ENCODE results near the gene NDEL1. TPM values are rescaled to one million over a fixed set of nuclear protein-coding genes. Genes with fewer than 3 reads are reported as not detected.
"Not testable (repeated sequence)": the region's sequence is repeated elsewhere in the genome, so short reads cannot be mapped to it uniquely, and the experiment has no call there.

NDEL1 gene
- total RNA-seq = 10 to 100 TPM; 58.8 to 59.0 TPM

- peak; percentile 99 for DNase-seq
- ATAC-seq = peak; percentile 98
- Mint-ChIP-seq H3K27me3 (no peaks in the 10 kb centered on the region), H3K9me3 (ENCODE audit: low read depth) (no peaks in the 10 kb centered on the region), H3K4me1 (peaks cover 24% of the 10 kb centered on the region), H3K36me3 (peaks cover 11% of the 10 kb centered on the region), H3K4me3 (peak within 1 kb of the TSS; percentile 98), H3K27ac (peak within 1 kb of the TSS; percentile 97)
- CTCF ChIA-PET = interaction anchor here (0.9 to 2.7 kb wide), 5 partner anchors 18 to 350 kb away, joined by 3 to 12 read pairs (median 3); no protein-coding TSS in a partner anchor
Measured at GRCh38 chr17:8435245-8436168, at the start of gene NDEL1. Gene NDEL1, plus strand, starts transcription at chr17:8435884. Its CDS starts 8,388 bp downstream, at chr17:8444272.

DNA sequence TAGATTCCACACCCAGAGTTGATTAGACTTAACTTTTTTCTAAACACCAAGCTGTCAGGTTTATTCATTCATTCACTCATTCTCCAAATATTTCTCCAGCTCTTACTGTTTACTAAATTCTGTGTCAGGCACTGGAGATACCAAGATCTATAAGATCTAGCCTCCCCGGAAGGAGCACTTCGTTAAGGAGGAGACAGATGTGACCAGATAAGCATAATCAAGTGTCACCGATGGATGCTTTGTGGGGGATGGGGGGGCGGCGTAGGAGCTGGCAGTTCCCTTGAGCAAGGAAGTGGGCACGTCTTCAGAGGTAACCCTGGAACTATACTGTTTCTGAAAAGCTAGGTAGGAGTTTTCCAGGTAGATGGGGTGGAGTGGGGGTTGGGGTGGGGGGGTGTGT is 48.8 kb upstream of the NDEL1 start:
- Mint-ChIP-seq H3K9me3 (ENCODE audit: low read depth) (no peaks in the 10 kb centered on the region), H3K36me3 (peaks cover 11% of the 10 kb centered on the region), H3K4me3 (no peak overlapping the region), H3K4me1 (peaks cover 40% of the 10 kb centered on the region), H3K27ac (no peak overlapping the region), H3K27me3 (no peaks in the 10 kb centered on the region)
- no peak for ATAC-seq
- no peak for DNase-seq
- CTCF ChIA-PET = interaction anchor here (0.7 to 1.9 kb wide), 6 partner anchors 10 to 570 kb away, joined by 3 to 10 read pairs (median 4); partner anchors contain the start of gene KRABD2

GRCh38 chr17:8387914-8388651 is 47.6 kb upstream of the NDEL1 start:
- H3K27me3 Mint-ChIP-seq = no peaks in the 10 kb centered on the region
- CTCF ChIA-PET = interaction anchor here (1.4 to 1.6 kb wide), 3 partner anchors 11 to 360 kb away, joined by 4 to 5 read pairs (median 5); partner anchors contain the start of gene KRABD2
- peak; percentile 56 for DNase-seq
- no peak for ATAC-seq
- no peak overlapping the region for H3K4me3 Mint-ChIP-seq
- H3K4me1 Mint-ChIP-seq = peaks cover 32% of the 10 kb centered on the region
- H3K27ac Mint-ChIP-seq = peak overlapping the region; percentile 44
- H3K36me3 Mint-ChIP-seq = peaks cover under 1% of the 10 kb centered on the region
- no peaks in the 10 kb centered on the region for H3K9me3 Mint-ChIP-seq (ENCODE audit: low read depth)

GRCh38 chr17:8391711-8392110 is 44.0 kb upstream of the NDEL1 start:
- H3K27ac Mint-ChIP-seq = no peak overlapping the region
- H3K4me3 Mint-ChIP-seq = no peak overlapping the region
- CTCF ChIA-PET = interaction anchor here (0.8 to 4.7 kb wide), 2 partner anchors 9 to 18 kb away, joined by 3 to 41 read pairs; partner anchors contain the start of gene RPL26
- no peak for ATAC-seq
- peaks cover 2% of the 10 kb centered on the region for H3K36me3 Mint-ChIP-seq
- H3K4me1 Mint-ChIP-seq = peaks cover 25% of the 10 kb centered on the region
- H3K27me3 Mint-ChIP-seq = peaks cover 13% of the 10 kb centered on the region
- no peaks in the 10 kb centered on the region for H3K9me3 Mint-ChIP-seq (ENCODE audit: low read depth)
- no peak for DNase-seq

DNA sequence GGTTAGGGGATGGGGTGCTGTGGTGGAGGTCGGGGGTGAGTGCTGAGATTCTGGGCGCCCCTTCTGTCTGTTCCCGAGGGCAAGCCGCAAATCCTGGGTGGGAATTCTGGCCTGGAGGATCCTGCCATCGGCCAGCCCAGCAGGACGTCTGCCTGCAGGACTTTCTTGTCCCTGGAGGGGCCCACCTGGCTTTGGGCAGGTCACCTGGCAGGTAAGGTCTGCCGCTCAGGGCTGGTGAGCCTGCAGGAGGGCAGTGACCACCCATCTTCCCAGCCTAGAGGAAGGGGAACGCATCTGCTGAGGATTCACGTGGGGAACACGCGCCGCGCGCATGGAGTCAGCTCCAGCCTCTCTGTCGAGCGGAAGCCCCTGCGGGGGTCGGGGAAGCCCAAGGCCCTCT is 43.4 kb upstream of the NDEL1 start:
- Mint-ChIP-seq H3K27ac (no peak overlapping the region), H3K9me3 (ENCODE audit: low read depth) (no peaks in the 10 kb centered on the region), H3K36me3 (peaks cover 2% of the 10 kb centered on the region), H3K4me1 (peaks cover 23% of the 10 kb centered on the region), H3K4me3 (no peak overlapping the region), H3K27me3 (peaks cover 13% of the 10 kb centered on the region)
- no peak for ATAC-seq
- CTCF ChIA-PET = interaction anchor here (4.7 kb wide), 1 partner anchor 9 kb away, joined by 41 read pairs; the partner anchor contains the start of gene RPL26
- DNase-seq = no peak

GRCh38 chr17:8392674-8393469 is 42.8 kb upstream of the NDEL1 start:
- DNase-seq (no peak), ATAC-seq (no peak)
- H3K27ac Mint-ChIP-seq = peak overlapping the region; percentile 94
- CTCF ChIA-PET = interaction anchor here (0.6 to 4.7 kb wide), 3 partner anchors 10 to 600 kb away, joined by 3 to 41 read pairs (median 4); partner anchors contain the start of gene RPL26
- peaks cover 18% of the 10 kb centered on the region for H3K27me3 Mint-ChIP-seq
- peaks cover 19% of the 10 kb centered on the region for H3K4me1 Mint-ChIP-seq
- H3K4me3 Mint-ChIP-seq = no peak overlapping the region
- no peaks in the 10 kb centered on the region for H3K9me3 Mint-ChIP-seq (ENCODE audit: low read depth)
- H3K36me3 Mint-ChIP-seq = peaks cover 2% of the 10 kb centered on the region

DNA sequence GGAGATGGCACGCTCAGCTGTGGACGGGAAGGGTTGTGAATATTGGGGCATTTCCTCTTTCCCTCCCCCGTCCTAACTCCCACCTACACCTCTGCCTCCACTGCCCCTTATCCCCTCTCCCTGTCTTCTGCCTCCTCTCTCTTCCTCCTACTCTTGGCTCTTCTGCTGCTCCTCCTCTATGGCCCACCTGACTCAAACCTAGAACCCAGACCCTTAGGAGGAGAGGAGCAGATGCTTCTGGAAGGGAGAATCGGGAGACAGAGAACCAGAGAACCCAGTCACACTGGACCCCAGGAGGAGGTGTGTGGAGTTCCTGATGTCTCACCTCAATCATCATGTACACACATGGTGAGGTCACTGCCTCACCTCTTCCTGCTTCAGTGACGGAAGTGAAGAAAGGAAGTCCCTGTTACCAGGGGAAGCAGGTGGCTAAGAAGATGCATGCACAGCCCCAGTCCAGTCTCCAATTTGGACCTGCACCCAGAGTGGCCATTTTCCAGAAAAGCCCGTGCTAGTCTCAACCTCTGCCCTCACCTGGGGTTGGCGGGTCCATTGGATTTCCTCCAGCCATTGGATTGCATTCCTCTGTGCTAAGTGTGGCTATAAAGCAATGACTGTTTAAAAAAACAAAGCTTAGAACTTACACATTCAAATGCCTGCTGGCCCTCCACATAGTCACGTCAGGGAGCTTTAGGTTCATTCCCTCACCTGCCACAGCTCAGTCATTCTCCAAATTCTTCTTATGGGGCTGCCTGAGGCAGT is 42.0 kb upstream of the NDEL1 start:
- no peaks in the 10 kb centered on the region for H3K9me3 Mint-ChIP-seq (ENCODE audit: low read depth)
- H3K4me1 Mint-ChIP-seq = peaks cover 12% of the 10 kb centered on the region
- CTCF ChIA-PET = interaction anchor here (0.7 to 4.7 kb wide), 5 partner anchors 11 to 352 kb away, joined by 3 to 41 read pairs (median 4); partner anchors contain the start of genes KRABD2 and RPL26
- peaks cover 24% of the 10 kb centered on the region for H3K27me3 Mint-ChIP-seq
- peak overlapping the region; percentile 94 for H3K27ac Mint-ChIP-seq
- H3K4me3 Mint-ChIP-seq = no peak overlapping the region
- ATAC-seq (peak; percentile 94), DNase-seq (peak; percentile 80)
- H3K36me3 Mint-ChIP-seq = peaks cover 2% of the 10 kb centered on the region

- H3K27ac Mint-ChIP-seq; H3K4me3 Mint-ChIP-seq; ATAC-seq; DNase-seq; H3K9me3 Mint-ChIP-seq (ENCODE audit: low read depth); H3K36me3 Mint-ChIP-seq: not testable (repeated sequence)
- peaks cover 12% of the 10 kb centered on the region for H3K4me1 Mint-ChIP-seq
- peaks cover 26% of the 10 kb centered on the region for H3K27me3 Mint-ChIP-seq
- CTCF ChIA-PET = interaction anchor here (0.7 to 4.7 kb wide), 4 partner anchors 12 to 351 kb away, joined by 3 to 41 read pairs (median 8); partner anchors contain the start of genes KRABD2 and RPL26
Measured at GRCh38 chr17:8394497-8394896, 41.2 kb upstream of the NDEL1 start.

DNA sequence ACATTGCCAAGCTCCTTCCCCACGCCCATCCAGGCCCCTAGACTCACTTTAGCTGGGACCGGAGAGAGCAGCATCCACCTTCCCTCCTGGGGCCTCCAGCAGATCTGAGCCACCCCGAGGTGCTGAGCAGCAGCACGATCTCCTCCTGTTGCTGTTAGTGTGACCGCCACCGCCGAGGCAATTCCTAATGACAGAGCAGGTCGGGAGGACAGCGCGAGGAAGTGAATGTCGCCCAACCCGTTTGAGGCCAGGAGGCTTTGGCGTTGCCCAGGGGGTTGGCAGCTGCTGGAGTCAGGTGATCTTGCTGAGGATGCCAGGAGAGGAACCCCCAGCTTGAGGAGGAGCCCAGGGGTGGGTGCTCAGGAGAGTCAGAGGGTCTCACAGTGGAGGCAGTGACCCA is 38.0 kb upstream of the NDEL1 start, which contains the start of gene RNF222:
Gene RNF222, minus strand, starts transcription at position 192 of the 400 bp plus-strand sequence. CDS start 4,366 bp downstream, outside the sequence.
- CTCF ChIA-PET = interaction anchor here (0.7 to 1.1 kb wide), 2 partner anchors 12 to 14 kb away, joined by 3 read pairs; no protein-coding TSS in a partner anchor
- Mint-ChIP-seq H3K27me3 (peaks cover 43% of the 10 kb centered on the region), H3K36me3 (peaks cover 2% of the 10 kb centered on the region), H3K9me3 (ENCODE audit: low read depth) (no peaks in the 10 kb centered on the region), H3K27ac (no peak within 1 kb of the TSS), H3K4me3 (no peak within 1 kb of the TSS), H3K4me1 (peaks cover 12% of the 10 kb centered on the region)
- DNase-seq (no peak), ATAC-seq (no peak)

DNA sequence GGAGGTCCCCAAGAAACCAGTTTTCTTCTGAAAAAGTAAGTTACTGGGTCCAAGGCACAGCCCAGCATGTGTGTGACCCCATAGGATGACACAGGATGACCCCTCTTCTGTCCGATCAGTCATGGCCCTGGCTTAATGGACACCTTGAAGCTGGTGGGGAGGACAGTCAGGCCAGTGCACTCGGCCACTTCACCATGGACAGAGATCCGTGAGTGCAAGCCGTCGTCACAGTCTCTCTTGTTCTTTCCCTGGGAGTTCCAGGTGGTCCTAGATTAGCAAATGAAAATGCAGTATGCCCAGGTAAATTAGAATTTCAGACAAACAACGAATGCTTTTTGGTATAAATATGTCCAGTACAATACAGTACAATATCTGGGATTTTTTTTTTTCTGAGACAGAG is 36.7 kb upstream of the NDEL1 start:
- CTCF ChIA-PET = interaction anchor here (0.8 kb wide), 1 partner anchor 11 kb away, joined by 3 read pairs; no protein-coding TSS in a partner anchor
- ATAC-seq (no peak), DNase-seq (no peak)
- H3K36me3 Mint-ChIP-seq = peaks cover 2% of the 10 kb centered on the region
- H3K27me3 Mint-ChIP-seq = peaks cover 44% of the 10 kb centered on the region
- H3K4me3 Mint-ChIP-seq = no peak overlapping the region
- no peaks in the 10 kb centered on the region for H3K9me3 Mint-ChIP-seq (ENCODE audit: low read depth)
- no peak overlapping the region for H3K27ac Mint-ChIP-seq
- peaks cover 2% of the 10 kb centered on the region for H3K4me1 Mint-ChIP-seq

DNA sequence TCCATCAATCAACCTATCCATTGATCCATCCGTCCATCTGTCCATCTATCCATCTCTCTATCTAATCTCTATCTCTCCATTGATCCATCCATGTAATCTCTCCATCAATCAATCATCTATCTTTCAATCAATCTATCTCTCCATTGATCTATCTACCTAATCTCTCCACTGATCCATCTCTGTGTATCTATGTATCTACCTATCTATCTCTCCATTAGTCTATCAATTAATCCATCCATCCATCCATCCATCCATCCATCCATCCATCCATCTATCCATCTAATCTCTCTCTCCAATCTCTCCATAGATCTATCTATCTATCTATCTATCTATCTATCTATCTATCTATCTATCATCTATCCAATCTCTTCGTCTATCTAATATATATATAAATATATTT is 34.6 kb upstream of the NDEL1 start:
- Mint-ChIP-seq H3K27me3 (peaks cover 32% of the 10 kb centered on the region), H3K4me1 (no peaks in the 10 kb centered on the region), H3K9me3 (ENCODE audit: low read depth) (no peaks in the 10 kb centered on the region), H3K27ac (no peak overlapping the region), H3K36me3 (no peaks in the 10 kb centered on the region), H3K4me3 (no peak overlapping the region)
- DNase-seq (no peak), ATAC-seq (no peak)
- CTCF ChIA-PET = no interaction called here

Data from activated CD8-positive, alpha-beta memory T cell treated with anti-CD3 and anti-CD28 coated beads, Interleukin-2, amount 10 ng/mL, durations not matched to agents 7 days and 5 days (primary cell).